GM19351 (cell line): ENCODE measurements around the gene FRAS1.

Experiments used
- ATAC-seq: cut with Tn5 transposase; IDR thresholded peaks from one replicate; pipeline ENCODE4 v1.9.1; 2021; ENCODE audit warnings: mild to moderate bottlenecking, moderate library complexity; ENCODE audit not compliant: unreplicated experiment

FRAS1 gene

GRCh38 chr4:78567500-78568060 lies 510.5 kb downstream of the FRAS1 start:
- ATAC-seq: no peak

- ATAC-seq: no peak
These were observed 511.6 kb downstream of the FRAS1 start for GRCh38 chr4:78568640-78569305.

- no peak for ATAC-seq
These were observed 512.2 kb downstream of the FRAS1 start for GRCh38 chr4:78569306-78569821.

GRCh38 chr4:78570117-78570516 lies 513.0 kb downstream of the FRAS1 start:
- ATAC-seq: no peak

GRCh38 chr4:78571804-78572203 lies 514.7 kb downstream of the FRAS1 start:
- ATAC-seq: no peak

- no peak for ATAC-seq
These were observed 521.7 kb downstream of the FRAS1 start for GRCh38 chr4:78578674-78579425.

- ATAC-seq: no peak
These were observed 524.5 kb downstream of the FRAS1 start for GRCh38 chr4:78581618-78582017.

- ATAC-seq: no peak
These were observed 527.9 kb downstream of the FRAS1 start for GRCh38 chr4:78584863-78585547.

GRCh38 chr4:78585633-78586032 lies 528.5 kb downstream of the FRAS1 start:
- no peak for ATAC-seq

- ATAC-seq: no peak
These were observed 531.9 kb downstream of the FRAS1 start for GRCh38 chr4:78588894-78589545.

- no peak for ATAC-seq
These were observed 534.3 kb downstream of the FRAS1 start for GRCh38 chr4:78591404-78591803.

- peak; percentile 65 for ATAC-seq
These were observed 535.1 kb downstream of the FRAS1 start for GRCh38 chr4:78592088-78592783.
